Right lobe of liver (tissue), 6 donors: ENCODE measurements around the gene PLXNA4. TPM values are rescaled to one million over a fixed set of nuclear protein-coding genes. Genes with fewer than 3 reads are reported as not detected.

Source experiments
- ATAC-seq, 4 donors: fragments of 200-7000 bp; cut with Tn5 transposase; one replicate each; pipeline ENCODE4 v1.9.1; 2020; ENCODE audit warnings: mild to moderate bottlenecking in 4 of 4, moderate library complexity in 4 of 4
- DNase-seq, 3 donors: peaks; one replicate each; pipeline ENCODE4 v3.0.0-alpha.2; 2020
- H3K27ac ChIP-seq, 3 donors: fragments of 200-600 bp; one replicate each; pipeline ENCODE4 v1.8.0; 2022
- H3K27me3 ChIP-seq, 2 donors: fragments of 200-600 bp; one replicate each; pipeline ENCODE4 v1.8.0; 2022
- H3K36me3 ChIP-seq, 4 donors: fragments of 200-600 bp; sonication (generic) in 1 of 4; one replicate each; pipeline versions ENCODE4 v1.5.1 to v1.8.0; 2017 to 2022; ENCODE audit warnings: control low read depth in 1 of 4
- H3K4me1 ChIP-seq, 4 donors: fragments of 200-600 bp; sonication (generic) in 1 of 4; one replicate each; pipeline versions ENCODE4 v1.5.1 to v1.8.0; 2017 to 2022; ENCODE audit warnings: control low read depth in 1 of 4
- H3K4me3 ChIP-seq, 3 donors: fragments of 200-600 bp; one replicate each; pipeline ENCODE4 v1.8.0; 2022
- H3K9me3 ChIP-seq, 4 donors: fragments of 200-600 bp; sonication (generic) in 1 of 4; one replicate each; pipeline versions ENCODE4 v1.5.1 to v1.8.0; 2017 to 2022; ENCODE audit warnings: control low read depth in 1 of 4
- POLR2A ChIP-seq: fragments of 450-650 bp; IDR thresholded peaks from one replicate; pipeline ENCODE4 v1.6.1; 2017; ENCODE audit warnings: antibody characterized with exemption, mild to moderate bottlenecking
- WGBS: methylation state at CpG from one replicate; pipeline ENCODE4 v1.1.6; 2018; ENCODE audit warnings: low coverage, low lambda C conversion rate; ENCODE audit not compliant: insufficient coverage; ENCODE audit errors: missing lambda C conversion rate; 5-methylcytosine and 5-hydroxymethylcytosine counted together
- intact Hi-C, 2 donors: fragments of 100-400 bp; cut with DNase I; formaldehyde crosslinking; loops; one replicate each; pipeline versions ENCODE4 v1.11.2 to v1.14.1; 2022
- total RNA-seq, 6 experiments: library from RNA; depleted of rRNA in 2 of 6; stranded (reverse); fragments of >200 nt in 2 of 6; fragmentation: NEBNext Ultra II Directional in 3 of 6; extraction: Animal tissue kit (Norgen Biotek cat#: 25700) in 3 of 6; gene quantifications; one replicate each; pipeline versions ENCODE4 v1.1.0 to v1.2.4, GENCODE V29; 2016 to 2023
- TF ChIP-seq, protein P1 (sequence below), 4 donors: fragments of 200-600 bp in 3 of 4; fragments of 450-650 bp in 1 of 4; IDR thresholded peaks; one replicate each; pipeline versions ENCODE4 v1.5.1 to v1.8.0; 2016 to 2022; ENCODE audit warnings: antibody characterized with exemption in 4 of 4, mild to moderate bottlenecking in 2 of 4
- donor health status: DM: no; HTN: yes; CAD: no.
- donor health status: DM: no; HTN: no; CAD: no.
- donor health status: DM: no; HTN: no; CAD: no.
- donor health status: DM: no; HTN: yes; CAD: no.
- donor health status: DM: no; HTN: yes; CAD: no.

The PLXNA4 gene
- total RNA-seq, 6 experiments from 2014 or later = 0.17 to 0.90 (median 0.30) TPM

DNA sequence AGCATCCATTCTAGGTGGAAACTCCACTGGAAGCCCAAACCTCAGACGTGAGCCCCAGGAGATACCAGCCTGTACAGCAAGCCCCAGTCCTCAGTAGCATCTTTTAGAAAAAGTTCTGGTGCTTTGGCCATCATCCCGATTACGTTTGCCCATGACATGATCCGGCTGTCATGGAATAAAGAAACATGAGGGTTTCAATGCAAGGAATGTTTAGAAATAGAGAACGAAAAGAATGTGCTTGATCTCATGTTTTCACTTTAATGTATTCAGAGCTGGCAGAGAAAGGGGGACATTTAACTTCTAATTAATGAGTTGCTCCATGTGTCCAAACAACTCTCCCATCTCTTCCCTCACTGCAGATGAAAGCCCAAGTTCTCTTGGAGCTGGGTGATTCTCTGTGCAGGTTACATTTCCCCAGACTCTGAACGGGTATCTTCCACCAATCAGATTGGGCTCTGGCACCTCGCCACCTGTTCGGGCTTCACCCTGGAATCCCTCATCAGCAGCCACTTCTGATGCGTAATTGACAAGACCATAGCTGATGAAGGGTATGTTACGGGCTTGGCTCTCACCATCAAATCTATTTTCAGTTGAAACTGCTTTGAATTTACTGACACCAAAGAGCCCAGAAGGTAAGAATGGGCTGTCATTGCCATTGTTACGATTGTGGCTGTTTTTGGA lies 165.3 kb downstream of the PLXNA4 start:
- DNase-seq (no peak), ATAC-seq (no peak)
- H3K4me3 ChIP-seq = no peak overlapping the region
- H3K27ac ChIP-seq = no peak overlapping the region
- TF ChIP-seq, protein P1, sequence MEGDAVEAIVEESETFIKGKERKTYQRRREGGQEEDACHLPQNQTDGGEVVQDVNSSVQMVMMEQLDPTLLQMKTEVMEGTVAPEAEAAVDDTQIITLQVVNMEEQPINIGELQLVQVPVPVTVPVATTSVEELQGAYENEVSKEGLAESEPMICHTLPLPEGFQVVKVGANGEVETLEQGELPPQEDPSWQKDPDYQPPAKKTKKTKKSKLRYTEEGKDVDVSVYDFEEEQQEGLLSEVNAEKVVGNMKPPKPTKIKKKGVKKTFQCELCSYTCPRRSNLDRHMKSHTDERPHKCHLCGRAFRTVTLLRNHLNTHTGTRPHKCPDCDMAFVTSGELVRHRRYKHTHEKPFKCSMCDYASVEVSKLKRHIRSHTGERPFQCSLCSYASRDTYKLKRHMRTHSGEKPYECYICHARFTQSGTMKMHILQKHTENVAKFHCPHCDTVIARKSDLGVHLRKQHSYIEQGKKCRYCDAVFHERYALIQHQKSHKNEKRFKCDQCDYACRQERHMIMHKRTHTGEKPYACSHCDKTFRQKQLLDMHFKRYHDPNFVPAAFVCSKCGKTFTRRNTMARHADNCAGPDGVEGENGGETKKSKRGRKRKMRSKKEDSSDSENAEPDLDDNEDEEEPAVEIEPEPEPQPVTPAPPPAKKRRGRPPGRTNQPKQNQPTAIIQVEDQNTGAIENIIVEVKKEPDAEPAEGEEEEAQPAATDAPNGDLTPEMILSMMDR (IDR thresholded peaks at IDR 0.05) = no peak
- TF ChIP-seq POLR2A = no peak
- H3K36me3 ChIP-seq = no peaks in the 10 kb centered on the region
- H3K27me3 ChIP-seq = no peaks in the 10 kb centered on the region
- intact Hi-C loops = no loop called here
- H3K9me3 ChIP-seq = no peaks in the 10 kb centered on the region
- WGBS = 62% methylated on average over 7 of the region's 11 CpGs
- H3K4me1 ChIP-seq = peaks cover 0 to 4% (median 0%) of the 10 kb centered on the region in 4 donors

DNA sequence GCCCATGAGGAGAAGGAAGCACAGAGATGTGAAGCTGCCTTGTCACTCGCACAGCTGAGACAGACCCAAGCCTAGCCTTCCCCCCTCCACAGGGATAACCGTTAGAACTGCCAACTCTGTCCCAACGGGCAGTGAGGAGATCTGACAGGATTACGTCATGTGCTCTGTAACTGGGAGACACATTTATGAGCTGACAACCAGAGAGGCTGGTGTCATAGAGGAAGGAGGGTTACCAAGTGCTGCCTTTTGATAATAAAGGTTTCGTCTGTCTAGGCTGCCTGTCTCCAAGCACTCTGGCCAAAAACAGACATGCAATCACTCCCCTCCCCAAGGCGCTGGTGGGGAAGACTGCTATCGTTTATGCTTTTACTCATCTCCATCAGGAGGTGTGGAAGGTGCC lies 165.9 kb downstream of the PLXNA4 start:
- Histone ChIP-seq H3K4me1 (peaks cover 0 to 4% (median 0%) of the 10 kb centered on the region in 4 donors), H3K36me3 (no peaks in the 10 kb centered on the region), H3K27ac (no peak overlapping the region), H3K9me3 (no peaks in the 10 kb centered on the region), H3K4me3 (no peak overlapping the region), H3K27me3 (no peaks in the 10 kb centered on the region)
- DNase-seq (no peak), ATAC-seq (peak in 2 of 4 donors; percentile 54 to 55)
- TF ChIP-seq POLR2A = no peak
- TF ChIP-seq, protein P1 (IDR thresholded peaks at IDR 0.05) = no peak
- intact Hi-C loops = no loop called here
- WGBS = 17% methylated on average over 2 of the region's 7 CpGs

DNA sequence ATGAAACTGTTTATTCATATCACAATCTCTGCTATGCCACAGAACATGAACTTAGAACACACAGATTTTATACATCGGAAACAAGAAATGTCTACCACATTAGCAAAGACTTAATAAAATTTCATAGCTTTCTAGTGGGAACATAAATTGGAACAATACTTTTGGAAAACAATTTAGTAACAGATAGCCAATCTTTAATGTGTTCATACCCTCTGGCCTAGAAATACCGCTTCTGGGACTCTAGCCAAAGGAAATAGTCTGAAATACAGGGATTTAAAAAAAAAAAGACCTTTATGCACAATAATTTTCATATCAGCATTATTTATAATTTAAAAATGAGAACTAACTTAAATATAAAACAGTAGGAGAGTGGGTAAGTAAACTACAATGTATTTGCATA lies 168.5 kb downstream of the PLXNA4 start:
- H3K9me3 ChIP-seq = no peaks in the 10 kb centered on the region
- H3K4me1 ChIP-seq = peaks cover 0 to 4% (median 0%) of the 10 kb centered on the region in 4 donors
- no peaks in the 10 kb centered on the region for H3K36me3 ChIP-seq
- H3K27me3 ChIP-seq = no peaks in the 10 kb centered on the region
- intact Hi-C loops = no loop called here
- no peak overlapping the region for H3K27ac ChIP-seq
- TF ChIP-seq, protein P1 (IDR thresholded peaks at IDR 0.05) = no peak
- no peak for TF ChIP-seq POLR2A
- WGBS = 41% methylated on average over 2 of the region's 2 CpGs
- no peak overlapping the region for H3K4me3 ChIP-seq
- peak in 1 of 4 donors; percentile 24 for ATAC-seq
- DNase-seq = no peak

DNA sequence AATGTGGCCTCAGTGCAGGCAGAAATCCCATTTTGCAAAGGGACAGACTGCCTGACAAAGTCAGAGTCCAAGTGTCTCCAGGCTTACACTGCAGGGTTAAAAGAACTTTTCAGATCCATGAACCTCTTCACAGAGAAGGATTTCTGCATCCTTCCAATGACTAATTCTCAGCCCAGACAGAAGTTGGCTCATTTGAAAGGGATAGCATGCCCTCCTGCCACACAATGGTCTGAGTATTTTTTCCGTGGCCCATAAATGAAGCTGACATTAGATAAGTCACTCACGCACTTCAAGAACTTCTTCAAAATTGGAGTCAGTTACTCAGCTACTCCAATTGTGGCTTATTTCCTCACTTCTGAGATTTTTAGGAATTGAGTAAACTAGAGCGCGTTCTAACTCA lies 170.2 kb downstream of the PLXNA4 start:
- WGBS = 89% methylated on average over 2 of the region's 4 CpGs
- ATAC-seq = no peak
- Histone ChIP-seq H3K4me1 (peaks cover 0 to 4% (median 0%) of the 10 kb centered on the region in 4 donors), H3K4me3 (no peak overlapping the region), H3K27ac (no peak overlapping the region), H3K9me3 (no peaks in the 10 kb centered on the region), H3K36me3 (no peaks in the 10 kb centered on the region), H3K27me3 (no peaks in the 10 kb centered on the region)
- no peak for DNase-seq
- intact Hi-C loops = no loop called here
- TF ChIP-seq POLR2A = no peak
- TF ChIP-seq, protein P1 (IDR thresholded peaks at IDR 0.05) = no peak
